Fibroblast of pulmonary artery (primary cell): ENCODE results near the gene TRIP11.

Experiments
- DNase-seq: peaks from one replicate; pipeline ENCODE4 v3.0.0-alpha.2; 2010; ENCODE audit warnings: low read depth
- H3K4me3 ChIP-seq: replicated peaks from 2 replicates; pipeline ENCODE4 v1.5.1; 2011; ENCODE audit warnings: low read depth, mild to moderate bottlenecking, control low read depth, low read length, moderate library complexity
- TF ChIP-seq, protein P1 (sequence below): IDR thresholded peaks from 2 replicates; pipeline ENCODE4 v1.5.1; 2011; ENCODE audit warnings: mild to moderate bottlenecking, control low read depth, low read length, inconsistent platforms; ENCODE audit errors: missing control alignments

Gene TRIP11

DNA sequence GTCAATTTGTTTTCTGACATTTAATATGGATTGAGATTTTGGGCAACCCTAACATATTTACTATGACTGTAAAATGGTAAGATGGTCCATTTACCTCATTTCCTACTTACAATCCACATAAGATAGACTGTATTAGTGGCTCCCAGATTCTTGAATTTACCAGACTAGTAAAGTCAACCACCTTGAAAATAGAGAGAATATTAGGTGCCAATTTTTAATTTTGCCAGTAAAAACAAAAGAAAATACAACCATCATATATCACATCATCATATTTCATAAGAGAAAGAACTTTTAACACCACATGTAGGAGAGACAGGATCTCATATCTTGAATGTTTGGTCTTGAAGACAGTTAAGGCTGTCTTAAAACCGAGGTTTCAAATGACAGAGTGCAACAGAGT, 84.7 kb downstream of the TRIP11 start:
- TF ChIP-seq, protein P1, sequence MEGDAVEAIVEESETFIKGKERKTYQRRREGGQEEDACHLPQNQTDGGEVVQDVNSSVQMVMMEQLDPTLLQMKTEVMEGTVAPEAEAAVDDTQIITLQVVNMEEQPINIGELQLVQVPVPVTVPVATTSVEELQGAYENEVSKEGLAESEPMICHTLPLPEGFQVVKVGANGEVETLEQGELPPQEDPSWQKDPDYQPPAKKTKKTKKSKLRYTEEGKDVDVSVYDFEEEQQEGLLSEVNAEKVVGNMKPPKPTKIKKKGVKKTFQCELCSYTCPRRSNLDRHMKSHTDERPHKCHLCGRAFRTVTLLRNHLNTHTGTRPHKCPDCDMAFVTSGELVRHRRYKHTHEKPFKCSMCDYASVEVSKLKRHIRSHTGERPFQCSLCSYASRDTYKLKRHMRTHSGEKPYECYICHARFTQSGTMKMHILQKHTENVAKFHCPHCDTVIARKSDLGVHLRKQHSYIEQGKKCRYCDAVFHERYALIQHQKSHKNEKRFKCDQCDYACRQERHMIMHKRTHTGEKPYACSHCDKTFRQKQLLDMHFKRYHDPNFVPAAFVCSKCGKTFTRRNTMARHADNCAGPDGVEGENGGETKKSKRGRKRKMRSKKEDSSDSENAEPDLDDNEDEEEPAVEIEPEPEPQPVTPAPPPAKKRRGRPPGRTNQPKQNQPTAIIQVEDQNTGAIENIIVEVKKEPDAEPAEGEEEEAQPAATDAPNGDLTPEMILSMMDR, result no peak
- H3K4me3 ChIP-seq, result no peak overlapping the region
- DNase-seq, result no peak

DNA sequence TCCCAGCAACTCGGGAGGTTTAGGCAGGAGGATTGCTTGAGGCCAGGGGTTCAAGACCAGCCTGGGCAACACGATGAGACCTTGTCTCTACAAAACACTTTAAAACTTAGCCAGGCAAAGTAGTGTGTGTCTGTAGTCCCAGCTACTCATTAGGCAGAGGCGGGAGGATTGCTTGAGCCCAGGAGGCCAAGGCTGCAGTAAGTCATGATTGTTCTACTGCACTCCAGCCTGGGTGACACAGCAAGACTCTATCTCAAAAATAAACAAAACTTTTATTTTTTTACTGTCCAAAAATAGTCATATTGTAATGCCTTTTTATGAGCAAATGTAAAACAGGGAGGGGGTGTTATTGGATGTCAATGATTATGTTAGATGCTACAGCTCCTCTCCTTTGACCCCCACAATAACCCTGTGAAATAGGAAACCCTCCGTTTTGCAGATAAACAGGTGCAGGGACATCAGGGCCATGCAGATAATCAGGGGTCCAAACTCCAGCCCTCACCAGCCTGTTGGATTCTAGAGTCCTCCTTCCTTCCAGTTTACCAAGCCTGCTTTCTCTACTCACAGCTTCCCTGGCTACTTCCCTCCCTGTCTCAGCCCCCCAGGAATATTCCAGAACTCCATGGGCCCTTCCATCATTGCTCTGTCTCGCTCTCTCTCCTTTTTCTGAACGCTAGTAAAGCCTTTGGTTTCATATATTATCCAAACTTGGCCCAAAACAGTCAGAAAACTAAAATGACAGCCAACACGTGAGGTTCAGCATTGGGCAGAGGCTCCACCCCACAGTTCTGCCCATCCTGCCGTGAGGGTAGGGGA, 86.5 kb downstream of the TRIP11 start:
- TF ChIP-seq, protein P1, result no peak
- H3K4me3 ChIP-seq, result no peak overlapping the region
- DNase-seq, result peak; percentile 7

DNA sequence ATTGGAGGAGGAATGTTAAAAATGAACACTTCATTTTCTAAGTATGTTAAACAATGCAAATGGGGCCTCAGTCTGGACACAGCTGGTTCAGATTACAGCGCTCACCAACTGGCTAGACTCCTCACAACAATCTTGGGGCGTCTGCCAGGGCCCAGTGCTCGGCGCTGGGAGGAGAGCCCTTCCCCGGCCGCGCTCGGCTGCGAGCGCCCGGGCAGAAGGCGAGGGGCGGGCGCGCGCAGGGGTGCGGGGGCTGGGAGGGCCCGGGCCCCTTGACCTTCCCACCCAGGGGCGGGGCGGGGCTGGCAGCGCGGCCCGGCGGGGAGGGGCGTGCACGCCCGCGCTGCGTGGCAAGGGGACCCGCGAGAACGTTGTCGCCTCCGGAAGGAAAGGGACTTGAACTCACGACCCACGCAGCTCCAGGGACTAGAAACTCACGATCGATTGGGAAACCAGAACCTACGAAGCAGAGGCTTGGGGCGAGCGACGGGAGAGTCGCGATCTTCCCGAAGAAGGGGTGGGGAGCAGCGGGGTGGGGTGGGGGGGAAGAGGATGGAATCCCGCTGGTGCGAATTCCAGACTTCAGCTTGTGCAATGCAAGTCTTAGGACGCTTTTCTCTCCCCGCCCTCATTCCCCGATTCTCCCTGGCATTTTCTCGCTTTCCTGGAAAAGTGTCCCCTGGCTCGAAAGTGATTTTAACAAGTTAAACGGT, 92.2 kb downstream of the TRIP11 start, which contains the start of gene FBLN5:
FBLN5 (minus strand) TSS at position 220 of the 710 bp plus-strand sequence. CDS start 465 bp downstream, outside the sequence.
- H3K4me3 ChIP-seq, result peak within 1 kb of the TSS; percentile 62
- TF ChIP-seq, protein P1, result no peak
- peak; percentile 76 for DNase-seq

DNA sequence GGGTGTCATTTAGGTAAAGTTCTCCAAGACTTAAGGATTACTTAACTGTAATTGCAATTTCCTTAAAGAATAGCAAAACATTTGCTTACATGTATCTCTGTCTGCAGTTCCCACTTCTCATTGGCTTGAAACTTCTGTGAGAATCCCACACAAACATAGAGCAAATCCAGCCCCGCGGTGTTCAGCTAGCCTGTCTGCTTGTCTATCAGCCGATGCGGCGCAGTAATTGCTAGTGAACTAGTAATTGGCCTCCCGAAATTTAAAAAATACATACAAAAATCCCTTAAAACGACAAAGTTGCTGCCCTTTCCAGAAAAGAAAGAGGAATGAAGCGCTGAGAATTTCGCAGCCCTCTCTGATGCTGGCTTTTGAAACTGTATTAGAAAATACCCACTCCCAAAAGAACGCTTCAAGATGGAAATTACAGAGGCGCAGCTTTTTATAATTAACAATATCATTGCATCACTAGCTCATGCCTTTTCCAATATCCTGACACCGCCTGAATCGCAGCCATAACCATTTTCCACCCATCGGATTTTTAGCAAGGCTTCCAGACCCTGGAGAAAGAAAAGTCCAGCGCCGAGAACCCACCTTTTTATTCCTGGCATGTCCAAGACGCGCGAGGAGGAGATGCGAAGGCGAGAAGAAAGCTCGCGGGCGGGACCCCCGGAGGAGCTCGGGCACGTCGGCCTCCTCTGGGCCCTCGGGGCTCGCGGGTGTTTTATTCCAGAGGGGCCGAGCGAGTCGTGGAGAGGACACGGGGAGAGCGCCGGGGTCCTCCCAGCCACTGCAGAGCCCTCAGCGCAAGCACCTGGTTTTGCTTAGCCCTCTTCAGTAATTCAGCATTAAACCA, 93.0 kb downstream of the TRIP11 start:
- TF ChIP-seq, protein P1, result no peak
- H3K4me3 ChIP-seq, result peak overlapping the region; percentile 62
- peak; percentile 47 for DNase-seq

DNA sequence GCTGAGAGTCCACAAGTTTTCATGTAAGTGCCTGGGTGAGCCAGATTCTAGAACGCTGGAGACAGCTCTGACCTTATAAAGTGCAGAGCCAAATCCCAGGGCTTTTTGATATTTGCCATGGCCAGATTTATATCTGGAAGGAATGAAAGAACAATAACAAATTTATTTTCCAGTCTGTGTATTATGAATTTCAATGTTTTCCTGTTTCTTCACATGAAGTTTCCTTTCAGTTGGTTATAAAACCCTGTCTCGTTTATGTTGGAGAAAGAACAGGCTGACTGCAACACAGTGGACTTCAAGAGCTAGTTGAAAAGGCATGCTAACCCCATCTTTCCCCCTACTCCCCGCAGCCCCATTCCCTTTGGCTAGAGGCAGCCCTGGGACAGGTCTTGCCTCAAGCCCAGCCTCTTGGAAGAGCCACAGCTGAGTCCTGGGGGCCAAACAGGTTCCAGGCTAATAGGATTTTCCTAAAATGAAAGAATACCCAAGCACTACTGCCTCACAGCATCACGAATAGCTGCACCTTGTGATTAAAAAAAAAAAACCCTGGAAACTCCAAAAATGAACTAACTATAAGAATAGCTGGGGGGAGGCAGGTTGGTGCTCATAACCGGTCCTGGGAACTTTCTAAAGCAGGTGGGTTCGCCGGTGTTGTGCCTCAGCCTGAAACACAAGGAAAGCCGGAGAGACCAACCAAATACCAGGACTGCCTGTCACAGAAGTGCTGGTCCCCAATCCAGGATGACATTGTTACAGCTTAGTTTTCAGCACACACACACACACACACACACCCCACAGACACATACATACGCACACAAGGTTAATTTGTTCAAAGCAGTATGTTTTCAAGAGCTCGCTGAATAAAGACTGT, 93.9 kb downstream of the TRIP11 start:
- no peak for DNase-seq
- TF ChIP-seq, protein P1, result no peak
- H3K4me3 ChIP-seq, result peak overlapping the region; percentile 62

DNA sequence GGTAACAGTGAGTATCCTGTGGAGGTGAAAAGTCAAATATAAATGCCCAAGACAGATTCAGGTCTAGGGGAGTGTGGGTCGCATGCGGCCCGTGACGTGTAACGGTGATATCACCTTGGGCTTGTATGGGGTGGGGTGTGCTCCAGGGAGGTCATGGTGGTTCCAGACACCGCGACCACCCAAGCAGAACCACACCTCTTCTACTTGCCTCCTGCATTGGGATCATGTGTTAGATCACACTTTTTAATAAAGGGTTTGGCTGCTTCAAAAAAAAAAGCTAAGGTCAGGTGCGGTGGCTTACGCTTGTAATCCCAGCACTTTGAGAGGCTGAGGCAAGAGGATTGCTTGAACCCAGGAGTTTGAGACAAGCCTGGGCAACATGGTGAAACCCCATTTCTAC, 96.9 kb downstream of the TRIP11 start:
- TF ChIP-seq, protein P1, result no peak
- no peak for DNase-seq
- H3K4me3 ChIP-seq, result no peak overlapping the region
